ENCODE data around the gene GPC5.
A peak's percentile ranks its signal among the peaks of the same experiment; 100 is the strongest.
"Not testable (repeated sequence)": the region's sequence is repeated elsewhere in the genome, so short reads cannot be mapped to it uniquely, and the experiment has no call there.

GPC5 gene

DNA sequence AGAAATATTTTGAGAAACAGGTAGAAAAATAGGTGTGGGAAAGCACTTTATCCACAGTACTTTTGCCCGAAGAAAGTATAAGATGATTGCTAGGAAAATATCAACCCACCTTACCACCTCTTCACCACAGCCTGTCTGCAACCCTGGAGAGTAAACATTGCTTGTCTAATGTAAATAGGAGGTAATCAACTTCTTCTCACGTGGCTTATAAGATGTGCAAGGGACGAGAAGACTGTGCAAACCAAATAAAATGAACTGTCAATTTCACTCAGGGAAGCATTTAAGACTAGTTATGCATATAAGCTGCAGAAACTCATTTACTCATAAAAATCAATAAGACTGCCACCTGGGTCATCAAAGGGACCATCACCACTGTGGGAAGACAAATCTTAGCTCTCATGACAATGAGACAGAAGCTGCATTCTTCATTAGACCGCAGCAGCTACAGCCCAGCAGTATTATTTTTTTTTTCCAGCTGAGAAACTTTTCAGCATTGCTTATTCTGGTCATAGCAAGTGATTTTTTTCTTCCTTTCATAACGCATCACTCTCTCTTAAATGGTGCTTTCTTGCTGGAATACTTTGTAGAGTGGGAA, 1020.5 kb downstream of the GPC5 start:
- peak; percentile 89 for DNase-seq

DNA sequence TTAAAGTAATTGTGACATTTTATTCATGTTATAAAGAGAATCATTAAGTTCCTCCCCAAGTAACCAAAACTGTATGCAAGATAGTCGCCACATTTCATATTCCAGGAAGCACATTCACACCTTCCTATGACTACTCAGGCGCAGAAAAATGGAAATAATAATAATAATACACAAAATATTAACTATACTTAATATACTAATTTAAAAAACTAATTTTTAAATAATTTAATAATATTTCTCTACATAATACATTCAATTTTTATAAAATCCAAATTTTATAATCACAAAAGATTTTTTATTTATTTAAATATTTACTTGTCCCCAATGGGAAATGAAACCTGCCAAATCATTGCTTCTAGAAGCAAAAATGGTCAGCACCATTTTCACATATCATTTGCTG, 1030.8 kb downstream of the GPC5 start:
- no peak for DNase-seq

DNA sequence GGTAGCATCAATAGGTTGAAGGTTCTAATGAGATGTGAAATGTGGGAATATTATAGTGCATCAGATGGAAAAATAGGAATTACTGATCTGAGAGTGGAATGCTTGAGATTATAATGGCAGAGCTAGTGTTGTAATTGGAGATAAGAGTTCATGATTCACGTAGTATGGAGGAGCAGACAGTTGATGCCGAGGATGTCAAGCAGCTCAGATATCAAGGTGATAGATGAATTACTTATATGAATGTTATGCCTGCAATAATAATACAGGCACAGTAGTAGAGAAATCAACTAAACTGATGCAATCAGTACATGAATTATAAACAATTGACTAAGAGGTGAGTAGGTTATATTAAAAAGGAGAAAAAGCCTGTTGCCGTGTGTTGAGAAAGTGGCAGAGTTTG, 1035.0 kb downstream of the GPC5 start:
- DNase-seq, result no peak

DNA sequence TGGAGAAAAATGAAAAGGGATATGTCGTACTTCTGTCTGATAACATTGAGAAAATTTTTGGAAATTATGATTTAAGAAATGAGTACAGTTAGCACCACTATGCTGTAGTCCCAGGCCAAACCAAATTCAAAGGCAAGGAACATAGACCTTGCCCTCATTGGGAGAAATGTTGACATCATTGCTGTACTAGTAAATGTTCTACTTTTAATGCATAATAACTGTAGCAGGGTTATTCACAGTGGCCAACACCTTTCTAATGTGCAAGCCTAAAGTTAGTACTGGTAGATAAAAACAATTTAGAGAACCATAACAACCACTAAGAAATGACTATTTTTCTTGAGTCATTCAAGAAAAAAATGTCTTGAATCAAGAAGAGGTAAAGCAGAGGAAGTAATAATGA, 1035.5 kb downstream of the GPC5 start:
- DNase-seq, result no peak

DNA sequence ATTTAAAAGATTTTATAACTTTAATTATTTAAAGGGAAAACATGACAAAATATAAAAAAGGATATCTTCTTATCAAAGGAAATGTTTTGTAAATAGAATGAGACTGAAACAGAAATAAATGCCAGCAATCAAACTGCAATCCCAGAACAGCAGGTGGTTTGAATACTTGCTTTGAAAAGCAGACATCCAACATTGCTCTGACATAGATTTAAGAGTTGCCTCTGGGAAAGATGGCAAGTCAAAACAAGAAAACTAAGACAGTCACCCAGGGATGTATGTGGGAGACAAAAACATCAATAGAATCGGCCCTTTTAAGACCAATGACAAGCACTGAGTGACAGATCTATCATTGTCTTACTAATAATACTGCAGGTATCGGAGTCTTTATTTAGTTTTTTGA, 1038.5 kb downstream of the GPC5 start:
- peak; percentile 61 for DNase-seq

DNA sequence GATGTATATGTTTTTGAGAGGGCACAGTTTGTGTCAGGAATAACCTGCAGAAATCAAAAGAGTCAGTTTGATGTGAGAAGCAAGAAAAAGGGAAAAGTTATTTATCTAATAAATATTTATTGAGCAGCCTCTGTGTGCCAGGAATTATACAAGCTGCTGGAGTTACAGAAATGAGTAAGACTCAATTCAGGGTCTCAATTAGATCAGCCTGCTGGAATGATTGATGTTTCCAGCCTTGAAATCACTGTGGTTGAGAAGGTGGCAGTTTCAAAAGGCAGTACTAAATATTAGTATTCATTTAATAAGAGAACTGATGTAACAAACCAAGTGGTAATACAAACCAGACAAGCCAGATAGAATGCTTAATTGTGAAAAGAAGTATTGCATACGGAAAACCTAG, 1045.8 kb downstream of the GPC5 start:
- DNase-seq, result no peak

DNA sequence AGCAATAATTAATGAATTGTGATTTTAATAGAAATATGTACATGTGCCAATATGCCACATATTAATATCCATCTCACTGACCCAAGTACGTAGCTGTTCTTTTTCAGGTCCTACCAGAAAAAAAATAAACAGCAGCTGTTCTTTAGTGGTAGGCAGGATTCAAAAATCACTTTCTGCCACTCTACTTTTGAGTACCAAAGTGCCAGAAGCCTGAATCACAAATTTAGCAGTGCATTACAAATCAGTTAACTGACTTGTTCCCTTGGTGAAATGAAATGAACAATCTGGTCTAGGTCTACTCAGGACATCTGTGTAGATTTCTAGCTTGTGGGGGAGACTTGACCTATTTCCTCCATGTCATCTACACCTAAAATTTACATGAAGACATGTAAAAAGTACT, 1052.6 kb downstream of the GPC5 start:
- DNase-seq, result no peak

DNA sequence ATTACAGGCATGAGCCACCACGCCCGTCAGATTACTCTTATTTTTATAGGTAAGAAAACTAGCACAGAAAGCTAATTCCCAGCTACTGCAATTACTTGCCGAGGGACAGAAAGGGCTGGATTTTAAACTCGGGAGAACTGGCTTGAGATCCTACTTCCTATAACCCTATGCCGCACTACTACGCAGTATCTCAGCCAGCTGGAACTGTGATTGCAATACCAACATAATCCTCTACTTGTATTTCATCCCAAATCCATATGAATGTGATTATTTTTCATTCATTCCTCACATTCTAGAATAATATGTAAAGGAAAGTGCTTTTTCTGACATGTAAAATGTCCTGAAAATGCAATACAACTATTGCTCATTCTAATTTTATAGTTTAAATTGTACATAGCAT, 1054.4 kb downstream of the GPC5 start:
- no peak for DNase-seq

DNA sequence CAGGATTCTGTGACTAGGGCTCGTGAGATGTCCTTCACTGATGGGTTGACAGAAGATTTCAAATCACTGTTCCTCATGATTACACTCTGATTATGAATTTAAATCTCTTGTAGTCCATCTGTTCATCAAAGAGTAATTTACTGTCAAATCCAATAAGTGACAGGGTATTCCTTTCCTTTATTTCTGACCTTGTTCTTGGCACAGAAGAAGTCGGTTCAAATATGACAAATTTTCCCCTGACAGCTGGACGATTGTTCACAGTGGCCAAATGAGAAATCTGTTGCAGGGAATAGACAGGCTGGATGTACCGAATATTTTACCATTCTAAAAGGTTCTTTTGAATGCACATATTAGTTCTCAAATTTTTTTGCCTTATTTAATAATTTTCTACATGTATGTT, 1060.9 kb downstream of the GPC5 start:
- no peak for DNase-seq

DNA sequence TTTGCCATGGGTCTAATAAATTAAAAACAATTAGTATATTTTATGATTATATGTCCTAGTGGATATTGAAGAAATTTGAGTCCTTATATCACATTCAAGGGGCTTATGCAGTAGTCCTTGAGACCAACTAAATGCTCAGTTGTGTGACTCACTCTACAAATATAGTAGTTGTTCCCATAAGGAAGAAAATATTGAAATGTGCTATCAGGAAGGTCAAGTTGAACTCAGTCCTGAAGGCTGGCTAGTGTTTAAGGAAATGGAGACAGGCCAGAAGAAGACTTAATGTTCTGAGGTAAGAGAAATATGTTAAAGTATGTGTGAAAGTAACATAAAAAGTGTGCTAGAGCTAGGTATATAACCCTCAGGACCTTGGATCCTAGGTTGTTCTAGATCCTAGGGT, 1062.1 kb downstream of the GPC5 start:
- DNase-seq, result no peak

DNA sequence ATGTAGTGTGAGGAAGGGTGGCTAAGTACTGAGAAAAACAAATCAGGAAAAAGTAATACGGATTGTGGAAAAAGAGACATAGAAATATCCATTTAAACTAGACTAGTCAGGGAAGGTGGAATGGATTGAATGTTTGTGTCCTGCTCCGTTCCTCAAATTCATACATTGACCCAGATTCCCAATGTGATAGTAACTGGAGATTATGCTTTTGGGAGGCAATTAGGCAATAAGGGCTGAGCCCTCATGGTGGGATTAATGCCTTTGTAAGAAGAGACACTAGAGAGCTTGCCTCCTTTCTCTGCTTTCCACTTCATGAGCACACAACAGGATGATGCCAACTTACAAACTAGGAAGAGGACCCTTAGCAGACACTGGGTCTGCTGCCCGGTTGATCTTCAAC, 1063.0 kb downstream of the GPC5 start:
- DNase-seq, result no peak

DNA sequence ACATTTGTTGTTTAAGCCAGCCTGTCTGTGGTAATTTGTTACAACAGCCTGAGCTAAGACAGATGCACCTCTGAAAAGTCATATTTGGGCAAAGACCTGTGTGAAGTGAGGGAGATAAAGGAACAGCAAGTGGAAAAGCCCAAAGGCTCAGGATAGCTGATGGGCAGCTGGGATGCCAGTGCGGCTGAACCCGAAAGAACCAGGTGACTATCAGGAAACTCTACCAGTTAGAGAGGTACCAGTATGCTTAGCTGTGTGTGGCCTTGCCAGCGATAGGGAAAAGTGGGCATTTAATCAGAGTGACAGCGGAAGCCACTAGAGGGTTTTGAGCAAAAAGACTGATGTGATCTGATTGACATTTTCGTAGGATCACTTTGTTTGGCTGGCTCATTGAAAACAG, 1063.4 kb downstream of the GPC5 start:
- no peak for DNase-seq

DNA sequence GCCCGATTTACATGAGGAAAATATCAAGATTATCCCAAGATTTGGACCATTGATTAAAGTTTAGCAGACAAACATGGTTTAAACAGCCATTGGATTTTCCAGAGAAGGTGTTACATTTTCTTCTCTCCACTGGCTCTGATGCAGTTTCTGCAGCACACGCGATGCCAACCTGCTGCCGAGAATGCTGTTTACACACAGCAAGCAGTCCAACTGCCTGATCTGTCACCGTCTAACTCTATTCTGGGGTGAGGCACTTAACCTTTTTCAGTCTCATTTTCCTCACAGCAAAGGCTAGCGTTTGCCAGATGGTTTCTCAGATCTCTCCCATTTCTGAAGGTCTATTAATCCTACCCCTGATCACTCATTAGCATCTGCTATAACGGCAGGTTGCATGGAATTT, 1064.7 kb downstream of the GPC5 start:
- DNase-seq, result peak; percentile 91

DNA sequence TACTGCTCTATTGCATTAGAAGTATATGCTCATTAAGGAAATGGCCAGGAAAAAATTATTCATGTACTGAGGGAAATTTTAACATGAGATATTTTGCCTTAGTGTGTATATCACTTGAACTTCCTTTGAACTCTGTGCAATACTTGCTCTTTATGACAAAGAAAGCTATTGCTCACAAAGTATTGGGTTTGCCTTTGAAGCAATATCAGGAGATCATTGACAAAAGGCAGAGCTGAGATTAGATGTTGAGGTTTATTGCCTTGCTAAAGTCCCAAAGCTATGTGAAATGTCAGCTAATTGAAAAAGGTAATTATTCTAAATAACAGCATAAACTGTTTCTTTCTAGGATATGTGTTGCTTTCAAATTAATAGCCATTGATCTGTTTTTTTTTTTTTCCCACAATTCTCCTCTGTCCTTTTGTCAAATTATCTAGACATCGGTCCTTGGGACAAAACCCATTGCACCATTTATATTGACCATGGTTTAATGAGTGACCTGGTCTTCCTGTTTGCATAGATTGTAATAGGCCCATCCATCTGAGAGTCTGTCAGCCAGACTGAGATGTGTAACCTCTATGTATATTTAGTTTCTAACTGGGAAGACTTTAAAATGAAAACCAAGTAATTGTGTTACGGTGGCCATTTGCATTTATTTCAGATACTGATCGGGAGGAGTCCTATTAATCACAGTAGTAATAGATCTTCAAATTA, 1075.5 kb downstream of the GPC5 start:
- peak; percentile 45 for DNase-seq

DNA sequence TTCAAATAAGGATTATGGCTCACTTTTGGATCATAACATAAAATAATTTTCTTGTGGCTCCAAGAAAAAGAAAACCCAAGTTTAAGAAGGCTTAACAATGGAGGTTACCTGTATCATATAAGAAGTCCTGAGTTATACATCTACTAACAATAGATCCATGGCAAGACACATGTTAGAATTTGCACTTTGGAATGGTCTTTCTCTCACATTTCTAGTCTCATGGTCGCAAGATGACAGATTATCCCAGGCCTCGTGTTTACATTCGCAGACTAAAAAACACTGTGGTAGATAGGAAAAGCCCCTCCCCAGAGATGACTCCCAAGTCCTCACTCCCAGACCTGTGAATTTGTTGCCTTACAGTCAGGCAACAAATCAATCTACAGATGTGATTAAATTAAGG, 1082.0 kb downstream of the GPC5 start:
- no peak for DNase-seq

DNA sequence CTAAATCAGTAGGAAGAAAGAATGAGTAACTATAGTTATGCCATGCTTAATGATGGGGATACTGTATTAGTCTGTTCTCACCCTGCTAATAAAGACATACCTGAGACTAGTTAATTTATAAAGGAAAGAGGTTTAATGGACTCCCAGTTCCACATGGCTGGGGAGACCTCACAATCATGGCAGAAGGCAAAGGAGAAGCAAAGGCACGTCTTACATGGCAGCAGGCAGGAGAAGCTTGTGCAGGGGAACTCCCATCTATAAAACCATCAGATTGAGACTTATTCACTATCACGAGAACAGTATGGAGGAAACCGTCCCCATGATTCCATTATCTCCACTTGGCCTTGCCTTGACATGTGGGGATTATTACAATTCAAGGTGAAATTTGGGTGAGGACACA, 1084.4 kb downstream of the GPC5 start:
- not testable (repeated sequence) for DNase-seq

DNA sequence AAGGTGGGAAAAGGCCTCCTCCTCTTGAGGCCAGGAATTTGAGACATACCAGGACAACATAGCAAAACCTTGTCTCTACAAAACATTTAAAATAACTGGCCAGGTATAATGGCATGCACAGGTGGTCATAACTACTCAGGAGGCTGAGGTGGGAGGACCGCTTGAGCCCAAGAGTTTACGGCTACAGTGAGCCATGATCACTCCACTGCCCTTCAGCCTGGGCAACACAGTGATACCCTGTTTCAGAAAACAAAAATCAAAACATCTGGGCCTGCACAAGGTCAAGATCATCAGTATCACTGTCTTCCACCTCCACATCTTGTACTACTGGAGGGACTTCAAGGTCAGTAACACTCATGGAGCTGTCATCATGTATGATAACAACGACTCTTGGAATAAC, 1085.5 kb downstream of the GPC5 start:
- DNase-seq, result no peak

DNA sequence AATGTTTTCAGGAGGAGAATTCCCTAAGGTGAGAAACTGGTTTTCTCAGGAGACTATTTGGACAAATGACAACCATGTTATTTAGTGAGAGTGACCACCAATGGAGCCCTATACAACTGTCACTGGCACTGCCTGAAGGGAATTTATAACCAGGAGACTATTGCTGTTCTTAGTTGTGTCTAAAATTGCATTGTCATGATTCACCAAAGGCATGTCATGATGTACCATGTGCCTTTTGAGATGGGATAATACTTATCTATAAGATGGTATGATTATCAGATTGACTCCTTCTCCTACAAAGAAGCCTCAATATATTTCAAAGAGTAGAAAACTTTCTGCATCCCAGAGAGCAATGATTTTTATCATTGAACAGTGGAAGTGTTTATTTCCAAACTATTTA, 1088.8 kb downstream of the GPC5 start:
- no peak for DNase-seq

DNA sequence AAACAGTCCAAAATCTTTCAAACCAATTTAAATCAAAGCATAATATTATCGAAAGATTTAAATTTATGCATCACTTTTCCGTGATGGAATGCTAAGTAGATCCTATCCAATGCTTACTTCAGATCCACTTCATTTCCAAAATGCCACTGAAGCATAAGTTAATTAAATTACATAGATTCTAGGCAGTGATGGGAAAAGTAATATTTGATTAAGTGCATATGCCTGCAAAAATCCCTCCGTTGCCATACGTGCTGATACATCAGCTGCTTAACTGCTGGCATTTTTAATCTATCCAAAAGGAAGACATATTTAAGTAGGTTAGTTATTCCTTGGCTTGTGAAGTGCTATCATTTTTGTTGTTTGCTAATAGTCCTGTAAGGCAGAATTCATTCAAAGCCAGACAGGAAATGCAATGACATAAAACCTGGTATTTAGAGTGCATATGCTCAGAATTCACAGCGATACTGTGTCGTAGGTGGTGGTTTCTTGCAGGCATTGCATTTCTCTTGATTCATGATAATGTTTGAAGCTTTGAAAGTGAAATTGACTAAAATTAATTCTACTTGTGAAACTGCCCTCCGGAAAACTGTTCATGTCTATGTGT, 1089.9 kb downstream of the GPC5 start:
- no peak for DNase-seq

DNA sequence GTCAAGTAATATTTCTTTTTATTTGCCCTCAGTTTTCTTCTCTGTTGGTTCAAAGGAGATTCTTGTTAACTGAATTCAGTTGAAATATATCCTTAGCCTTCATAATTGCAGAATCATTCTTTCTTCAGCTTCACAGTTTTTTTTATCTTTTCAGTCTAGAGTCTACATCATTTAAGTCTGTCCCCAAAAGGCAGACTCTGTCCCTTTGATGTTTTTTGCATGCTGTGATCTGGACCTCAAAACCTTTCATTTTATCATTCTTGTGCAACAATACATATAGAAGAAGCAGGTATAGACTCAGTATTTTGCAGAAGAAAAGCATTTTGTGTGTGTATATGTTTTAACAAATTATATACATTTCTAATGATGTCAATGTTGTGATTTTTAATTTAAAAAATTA, 1093.4 kb downstream of the GPC5 start:
- DNase-seq, result no peak

DNA sequence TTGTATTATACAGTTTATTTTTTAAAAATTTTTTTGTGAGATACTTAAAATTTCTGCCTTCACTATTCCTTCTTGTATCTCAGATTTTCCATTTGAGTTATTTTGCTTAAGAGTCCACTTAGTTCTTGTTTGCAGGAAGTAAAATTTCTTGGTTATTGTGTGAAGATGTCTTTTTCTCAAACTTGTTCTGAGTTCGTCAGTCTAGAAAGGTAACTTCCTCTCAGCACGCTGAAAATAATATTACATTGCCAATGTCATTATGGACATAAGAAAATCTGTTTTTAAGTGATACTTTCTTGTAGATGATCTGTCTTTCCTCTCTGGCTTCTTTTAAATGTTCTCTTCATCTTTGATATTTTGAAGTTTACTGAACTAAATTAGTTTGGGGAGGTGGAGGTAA, 1096.5 kb downstream of the GPC5 start:
- DNase-seq, result no peak

DNA sequence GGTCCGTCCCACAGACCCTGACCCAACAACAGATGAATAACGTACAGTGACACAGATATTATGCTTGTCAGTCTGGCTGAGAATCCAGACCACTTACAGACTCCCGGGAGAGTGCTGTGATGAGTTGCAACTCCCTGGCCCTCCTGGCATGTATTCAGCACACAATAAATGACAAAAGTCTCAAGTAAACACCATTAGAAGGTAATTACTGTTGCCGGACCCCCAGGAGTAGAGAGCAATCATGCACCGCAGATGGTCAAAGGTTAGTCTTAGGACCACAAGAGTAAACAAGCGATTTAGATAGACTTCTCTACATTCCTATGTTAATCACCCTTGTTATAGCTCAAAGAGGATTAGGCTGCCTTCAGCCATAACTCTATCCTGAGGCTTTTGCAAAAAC, 1101.8 kb downstream of the GPC5 start:
- no peak for DNase-seq

DNA sequence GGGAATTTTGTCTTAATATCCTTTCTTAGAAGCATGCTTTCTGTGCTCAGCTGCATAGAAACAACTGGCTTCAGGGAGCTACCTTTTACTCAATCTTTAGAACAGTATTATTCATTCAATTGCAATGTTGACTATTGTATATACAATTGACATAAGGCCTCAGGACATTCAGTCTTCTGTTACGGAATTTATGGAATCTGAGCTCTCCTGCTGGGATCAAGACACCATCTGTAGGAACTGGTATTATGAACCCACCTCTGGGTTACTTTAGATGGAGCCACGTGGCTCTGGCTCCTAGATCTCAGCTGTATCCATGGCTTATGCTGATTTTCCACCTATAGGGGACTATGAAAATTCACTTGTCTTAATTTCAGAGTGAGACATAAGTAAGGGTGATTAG, 1112.0 kb downstream of the GPC5 start:
- no peak for DNase-seq

DNA sequence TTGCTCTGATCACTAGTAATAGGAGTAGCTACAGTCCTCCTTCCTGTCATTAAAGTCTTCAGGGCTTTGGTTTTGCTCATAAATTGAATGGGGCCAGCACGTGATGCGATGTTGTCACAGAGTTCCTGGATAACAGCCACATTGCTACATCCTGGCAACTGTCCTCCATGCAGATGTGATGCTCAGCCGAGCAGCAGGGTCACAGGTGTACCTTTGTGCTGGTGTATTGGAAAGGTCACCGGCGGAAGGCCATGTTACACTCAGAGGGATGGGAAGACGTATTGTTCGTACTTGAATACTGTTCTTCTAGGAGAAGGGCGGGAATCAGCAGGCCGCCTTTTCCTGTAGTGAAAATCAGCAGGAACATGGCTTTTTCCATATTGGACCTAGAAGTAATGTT, 1114.4 kb downstream of the GPC5 start:
- DNase-seq, result no peak

DNA sequence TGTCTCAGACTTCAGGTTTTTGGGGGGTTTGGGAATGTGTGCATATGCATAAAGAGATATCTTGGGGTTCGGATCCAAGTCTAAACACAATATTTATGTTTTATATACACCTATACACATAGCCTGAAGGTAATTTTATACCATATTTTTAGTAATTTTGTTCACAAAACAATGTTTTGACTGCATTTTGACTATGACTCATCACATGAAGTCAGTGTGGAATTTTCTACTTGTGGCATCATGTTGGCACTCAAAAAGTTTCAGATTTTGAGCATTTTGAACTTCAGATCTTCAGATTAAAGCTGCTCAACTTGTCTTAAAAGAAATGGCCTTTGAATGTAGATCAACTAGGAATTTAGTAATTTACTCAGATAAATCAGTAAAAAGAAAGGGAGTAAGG, 1115.3 kb downstream of the GPC5 start:
- DNase-seq, result no peak
